ENCODE results near the gene KDM1B. TPM values are rescaled to one million over a fixed set of nuclear protein-coding genes. Genes with fewer than 3 reads are reported as not detected.

Gene KDM1B
- total and polyA plus RNA-seq, 2 experiments from 2014 or later: 3.8 to 9.0 TPM

DNA sequence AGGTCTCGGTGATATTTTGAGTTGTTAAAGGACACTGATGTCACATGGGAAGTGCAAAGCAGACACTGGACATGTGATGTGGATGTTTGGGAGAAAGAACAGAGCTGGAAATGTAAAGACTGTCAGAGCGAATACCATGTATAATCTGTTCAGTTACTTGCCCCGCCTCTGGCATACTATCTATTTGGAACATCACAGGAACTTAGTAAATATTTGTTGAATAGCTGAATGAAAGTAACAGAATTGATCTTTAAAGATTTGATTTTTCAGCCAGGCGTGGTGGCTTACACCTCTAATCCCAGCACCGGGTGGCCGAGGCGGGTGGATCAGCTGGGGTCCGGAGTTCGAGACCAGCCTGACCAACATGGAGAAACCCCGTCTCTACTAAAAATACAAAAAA is 19.0 kb upstream of the KDM1B start:
- no peaks in the 10 kb centered on the region for H4K20me1 ChIP-seq (replicated peaks; ENCODE audit: insufficient read depth)
- Mint-ChIP-seq H3K36me3 (ENCODE audit: low read depth) (peaks cover 32% of the 10 kb centered on the region), H3K4me1 (no peaks in the 10 kb centered on the region)

More for the DNA sequence above, 19.0 kb upstream of the KDM1B start:
- Histone ChIP-seq H3F3A (replicated peaks; ENCODE audit: low read depth) (no peaks in the 10 kb centered on the region), H3K9me2 (ENCODE audit: insufficient read depth) (no peaks in the 10 kb centered on the region), H3K36me3 (ENCODE audit: insufficient read depth) (peaks cover 14% of the 10 kb centered on the region), H2AFZ (no peak overlapping the region), H3K27me3 (ENCODE audit: insufficient read depth) (no peaks in the 10 kb centered on the region), H3K79me2 (replicated peaks; ENCODE audit: insufficient read depth) (no peaks in the 10 kb centered on the region), H3K4me1 (ENCODE audit: insufficient read depth) (no peaks in the 10 kb centered on the region), H3K27ac (ENCODE audit: low read depth) (no peak overlapping the region), H3K4me3 (no peak overlapping the region), H3K4me2 (no peak overlapping the region)
- TF ChIP-seq CTCF (conservative IDR thresholded peaks at IDR 0.05; ENCODE audit: low read depth in 2 of 2) (no peak), STAT1 (IDR thresholded peaks at IDR 0.05; ENCODE audit: unreplicated experiment) (no peak), REST (IDR thresholded peaks at IDR 0.05; ENCODE audit: unreplicated experiment) (no peak), EZH2phosphoT487 (IDR thresholded peaks at IDR 0.05; ENCODE audit: unreplicated experiment) (no peak), JUNB (IDR thresholded peaks at IDR 0.05; ENCODE audit: unreplicated experiment) (no peak), NANOG (IDR thresholded peaks at IDR 0.05; ENCODE audit: borderline replicate concordance) (no peak), ZNF114 (CRISPR knock-in tag; IDR thresholded peaks at IDR 0.05) (no peak)
- no peaks in the 10 kb centered on the region for H3K9me3 Mint-ChIP-seq
- H3K27ac Mint-ChIP-seq: no peak overlapping the region
- no peak overlapping the region for H3K4me3 Mint-ChIP-seq
- ATAC-seq (no peak), DNase-seq (ENCODE audit: low spot score) (no peak)
- H3K27me3 Mint-ChIP-seq (ENCODE audit: insufficient read depth, low read depth, poor library complexity): no peaks in the 10 kb centered on the region

Measured in GM23338 (cell line).